COLO668 (cell line): ENCODE data around the gene SPINK6.

Experiments
- DNase-seq: peaks from one replicate; lab custom pipeline; 2025; ENCODE audit not compliant: unreplicated experiment; lab: John Stamatoyannopoulos, UW

Gene SPINK6

GRCh38 chr5:148202531-148203203 lies at the start of gene SPINK6:
Gene SPINK6, plus strand, starts transcription at chr5:148203042. Its CDS starts 55 bp downstream, at chr5:148203097.
- DNase-seq, result no peak

- no peak for DNase-seq
Observed at GRCh38 chr5:148156609-148157008, 46.2 kb upstream of the SPINK6 start.

- DNase-seq, result no peak
Observed at GRCh38 chr5:148162038-148162437, 40.8 kb upstream of the SPINK6 start.

- DNase-seq, result no peak
Observed at GRCh38 chr5:148163345-148163744, 39.5 kb upstream of the SPINK6 start.

- no peak for DNase-seq
Observed at GRCh38 chr5:148166550-148167283, 36.1 kb upstream of the SPINK6 start.

GRCh38 chr5:148168246-148168645 lies 34.6 kb upstream of the SPINK6 start, which contains the start of gene SPINK14:
Gene SPINK14, plus strand, starts transcription at chr5:148168546. Its CDS starts 1,187 bp downstream, at chr5:148169733.
- no peak for DNase-seq

GRCh38 chr5:148172377-148172776 lies 30.5 kb upstream of the SPINK6 start:
- no peak for DNase-seq

- no peak for DNase-seq
Observed at GRCh38 chr5:148176480-148176879, 26.4 kb upstream of the SPINK6 start.

GRCh38 chr5:148177207-148177606 lies 25.6 kb upstream of the SPINK6 start:
- DNase-seq, result no peak

- no peak for DNase-seq
Observed at GRCh38 chr5:148179234-148179824, 23.5 kb upstream of the SPINK6 start.

- DNase-seq, result no peak
Observed at GRCh38 chr5:148186248-148187003, 16.4 kb upstream of the SPINK6 start.

- DNase-seq, result no peak
Observed at GRCh38 chr5:148191010-148191409, 11.8 kb upstream of the SPINK6 start.

- DNase-seq, result no peak
Observed at GRCh38 chr5:148193202-148193601, 9.6 kb upstream of the SPINK6 start.

GRCh38 chr5:148201151-148201550 lies 1.7 kb upstream of the SPINK6 start:
- no peak for DNase-seq

- DNase-seq, result no peak
Observed at GRCh38 chr5:148205044-148205806, 2.4 kb downstream of the SPINK6 start.

- DNase-seq, result no peak
Observed at GRCh38 chr5:148205865-148206264, 3.0 kb downstream of the SPINK6 start.

- DNase-seq, result no peak
Observed at GRCh38 chr5:148206620-148207019, 3.8 kb downstream of the SPINK6 start.

GRCh38 chr5:148208226-148208625 lies 5.4 kb downstream of the SPINK6 start:
- no peak for DNase-seq

GRCh38 chr5:148209151-148209770 lies 6.4 kb downstream of the SPINK6 start:
- no peak for DNase-seq

- DNase-seq, result no peak
Observed at GRCh38 chr5:148214665-148215185, 11.9 kb downstream of the SPINK6 start.
